Activated T-cell treated with anti-CD3 and anti-CD28 coated beads for 4 hours (primary cell): ENCODE results near the gene SORCS2.

ENCODE experiments used
- DNase-seq: peaks from one replicate; pipeline ENCODE4 v3.0.0-alpha.2; 2020

SORCS2 gene

GRCh38 chr4:7778510-7779431 lies 586.4 kb downstream of the SORCS2 start:
- no peak for DNase-seq

GRCh38 chr4:7779432-7779768 lies 587.1 kb downstream of the SORCS2 start:
- DNase-seq, result no peak

- no peak for DNase-seq
Observed at GRCh38 chr4:7780751-7781348, 588.5 kb downstream of the SORCS2 start.

- no peak for DNase-seq
Observed at GRCh38 chr4:7781366-7781765, 589.0 kb downstream of the SORCS2 start.

- DNase-seq, result no peak
Observed at GRCh38 chr4:7781993-7782392, 589.7 kb downstream of the SORCS2 start.

- DNase-seq, result no peak
Observed at GRCh38 chr4:7782783-7783182, 590.4 kb downstream of the SORCS2 start.

GRCh38 chr4:7783541-7783940 lies 591.2 kb downstream of the SORCS2 start:
- DNase-seq, result no peak

GRCh38 chr4:7784131-7784870 lies 592.0 kb downstream of the SORCS2 start:
- no peak for DNase-seq

GRCh38 chr4:7785017-7785416 lies 592.7 kb downstream of the SORCS2 start:
- DNase-seq, result no peak

GRCh38 chr4:7786040-7786439 lies 593.7 kb downstream of the SORCS2 start:
- DNase-seq, result no peak

GRCh38 chr4:7786517-7786916 lies 594.2 kb downstream of the SORCS2 start:
- no peak for DNase-seq

GRCh38 chr4:7787067-7787466 lies 594.7 kb downstream of the SORCS2 start:
- no peak for DNase-seq

- DNase-seq, result no peak
Observed at GRCh38 chr4:7787681-7788141, 595.4 kb downstream of the SORCS2 start.

- DNase-seq, result no peak
Observed at GRCh38 chr4:7788193-7788592, 595.9 kb downstream of the SORCS2 start.

GRCh38 chr4:7788694-7789425 lies 596.5 kb downstream of the SORCS2 start:
- DNase-seq, result no peak

GRCh38 chr4:7790023-7790422 lies 597.7 kb downstream of the SORCS2 start:
- DNase-seq, result no peak

GRCh38 chr4:7790999-7791398 lies 598.7 kb downstream of the SORCS2 start:
- DNase-seq, result no peak
